ENCODE results near the gene GLT1D1.
"Not testable (repeated sequence)": the region's sequence is repeated elsewhere in the genome, so short reads cannot be mapped to it uniquely, and the experiment has no call there.

GLT1D1 gene

DNA sequence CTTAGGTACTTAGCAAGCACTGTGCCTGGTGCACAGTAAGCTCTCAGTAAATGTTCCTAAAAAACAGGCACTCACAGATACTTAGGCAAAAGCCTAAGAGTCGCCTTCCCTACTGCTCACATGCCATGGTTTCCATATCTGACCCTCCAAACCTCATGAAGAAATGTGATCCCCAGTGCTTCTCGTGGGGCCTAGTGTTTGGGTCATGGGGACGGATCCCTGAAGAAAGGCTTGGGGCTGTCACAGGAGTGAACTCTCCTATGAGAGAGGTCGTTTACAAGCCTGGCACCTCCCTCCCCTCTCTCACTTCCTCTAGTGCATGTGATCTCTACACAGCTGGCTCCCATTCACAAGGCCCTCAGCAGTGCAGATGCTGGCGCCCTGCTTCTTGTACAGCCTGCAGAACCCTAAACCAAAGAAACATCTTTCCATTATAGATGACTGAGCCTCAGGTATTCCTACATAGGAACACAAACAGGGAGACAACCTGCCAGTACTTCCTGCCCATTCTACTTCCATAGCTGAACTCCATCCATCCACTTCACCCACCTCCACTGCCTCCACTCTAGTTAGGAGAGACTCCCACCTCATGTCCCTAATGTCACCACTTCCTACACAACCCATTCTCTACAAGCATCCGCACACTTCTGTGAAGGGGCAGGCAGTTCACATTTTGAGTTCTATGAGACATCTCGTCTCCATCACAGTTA lies 32.4 kb upstream of the GLT1D1 start:
- DNase-seq: no peak

DNA sequence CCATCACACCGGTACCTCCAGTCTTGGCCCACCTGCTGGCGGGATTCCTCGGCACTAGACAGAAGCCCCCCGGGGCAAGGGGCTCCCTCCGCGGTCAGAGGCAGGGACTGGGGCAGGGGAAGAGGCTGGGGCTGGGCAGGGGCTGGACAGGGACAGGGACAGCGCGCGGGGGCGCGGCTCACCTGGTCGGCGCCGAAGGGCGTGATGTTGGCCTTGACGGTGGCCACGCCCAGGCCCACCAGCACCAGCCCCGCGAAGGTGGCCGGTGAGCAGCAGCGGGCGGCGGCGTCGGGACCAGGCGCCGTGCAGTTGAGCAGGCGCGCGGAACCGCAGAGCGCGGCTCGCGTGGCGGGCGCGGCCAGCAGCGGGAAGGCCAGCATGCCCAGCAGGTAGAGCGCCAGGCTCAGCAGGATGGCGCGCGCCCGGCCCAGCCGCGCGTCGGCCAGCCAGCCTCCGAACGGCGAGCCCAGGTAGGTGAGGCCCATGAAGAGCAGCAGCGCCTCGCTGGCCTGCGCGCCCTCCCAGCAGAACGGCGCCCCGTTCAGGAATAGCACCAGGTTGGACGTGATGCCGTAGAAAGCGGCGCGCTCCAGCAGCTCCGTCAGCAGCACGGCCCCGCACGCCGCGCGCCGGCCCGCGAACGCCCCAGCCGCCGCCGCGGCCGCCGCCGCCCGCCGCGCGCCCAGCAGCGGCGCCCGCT lies 29.9 kb upstream of the GLT1D1 start:
- DNase-seq: no peak

DNA sequence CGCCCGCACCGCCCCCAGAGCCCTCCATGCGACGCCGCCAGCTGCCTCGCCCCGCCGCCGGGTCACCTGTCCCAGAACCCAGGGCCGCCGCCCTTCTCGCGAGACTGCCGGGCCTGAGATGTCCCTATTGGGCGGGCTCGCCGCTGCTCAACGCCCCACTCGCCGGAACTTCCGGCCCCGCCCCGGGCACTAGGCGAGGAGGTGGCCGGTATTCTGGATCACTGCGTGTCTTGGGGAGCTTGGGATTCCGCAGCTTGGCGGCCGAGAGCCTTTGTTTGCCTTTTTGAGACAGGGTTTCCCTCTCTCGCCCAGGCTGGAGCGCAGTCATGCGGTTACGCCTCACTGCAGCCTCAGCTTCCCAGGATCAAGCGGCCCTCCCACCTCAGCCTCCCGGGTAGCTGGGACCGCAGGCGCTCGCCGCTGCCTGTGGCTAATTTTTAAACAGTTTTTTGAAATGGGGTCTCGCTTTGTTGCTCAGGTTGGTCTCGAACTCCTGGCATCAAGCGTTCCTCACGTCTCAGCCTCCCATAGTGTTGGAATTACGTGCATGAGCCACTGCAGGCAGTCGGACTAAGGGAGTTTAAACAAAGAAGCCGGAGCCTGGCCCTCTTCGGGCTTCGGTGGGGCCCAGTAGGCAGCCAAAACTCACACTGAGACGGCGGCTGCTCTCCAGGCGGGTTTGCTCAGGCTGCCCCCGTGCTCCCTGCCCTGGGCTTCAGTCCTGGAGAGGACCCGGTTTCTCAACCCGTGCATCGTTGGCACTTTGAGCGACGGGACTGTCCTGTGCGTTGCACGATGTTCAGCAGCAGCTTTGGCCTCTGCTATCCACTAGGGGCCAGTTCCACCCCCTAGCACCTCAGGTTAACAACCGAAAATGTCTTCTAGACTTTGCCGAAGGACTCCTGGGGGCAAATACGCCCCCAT lies 29.1 kb upstream of the GLT1D1 start, which contains the start of gene SLC15A4:
Gene SLC15A4, minus strand, starts transcription at position 43 of the 924 bp plus-strand sequence. Its CDS starts 15 bp downstream, at position 28.
- DNase-seq: peak; percentile 70 to 93

DNA sequence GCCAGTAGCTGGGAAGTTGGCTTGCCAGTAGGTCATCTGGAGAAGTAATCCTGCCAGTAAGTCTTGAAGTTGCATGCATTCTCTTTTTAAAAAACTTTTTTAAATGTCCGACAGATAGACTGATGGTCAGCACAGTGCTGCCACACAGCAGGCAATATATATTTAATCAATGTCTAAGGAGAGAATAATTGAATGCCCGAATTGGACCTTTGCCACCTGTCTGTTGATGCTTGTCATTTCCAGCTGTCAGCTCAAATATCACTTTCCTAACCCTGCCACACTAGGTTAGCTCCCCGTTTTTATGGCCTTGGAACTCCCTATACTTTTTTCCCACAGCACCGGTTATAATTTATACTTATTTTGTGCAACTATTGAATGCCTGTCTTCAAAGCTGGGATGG lies 27.4 kb upstream of the GLT1D1 start:
- peak in 1 of 2 experiments; percentile 31 for DNase-seq

DNA sequence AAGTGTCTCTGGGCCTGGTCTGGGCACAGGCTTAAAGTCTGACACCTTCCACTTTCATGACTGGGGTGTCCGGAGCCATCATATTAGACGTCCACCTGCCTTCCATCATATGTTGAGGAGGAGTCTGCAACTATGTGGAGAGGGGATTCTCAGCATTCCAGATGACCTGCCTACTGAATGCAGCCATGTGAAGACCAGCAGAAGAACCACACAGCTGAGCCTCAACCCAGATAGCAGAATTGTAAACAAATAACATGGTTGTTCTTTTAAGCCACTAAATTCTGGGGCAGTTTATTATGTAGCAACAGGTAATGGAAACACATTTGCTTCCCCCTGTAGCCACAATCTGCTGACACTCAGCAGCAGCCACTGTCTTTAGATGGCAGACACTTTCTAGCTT lies 25.6 kb upstream of the GLT1D1 start:
- DNase-seq: no peak

DNA sequence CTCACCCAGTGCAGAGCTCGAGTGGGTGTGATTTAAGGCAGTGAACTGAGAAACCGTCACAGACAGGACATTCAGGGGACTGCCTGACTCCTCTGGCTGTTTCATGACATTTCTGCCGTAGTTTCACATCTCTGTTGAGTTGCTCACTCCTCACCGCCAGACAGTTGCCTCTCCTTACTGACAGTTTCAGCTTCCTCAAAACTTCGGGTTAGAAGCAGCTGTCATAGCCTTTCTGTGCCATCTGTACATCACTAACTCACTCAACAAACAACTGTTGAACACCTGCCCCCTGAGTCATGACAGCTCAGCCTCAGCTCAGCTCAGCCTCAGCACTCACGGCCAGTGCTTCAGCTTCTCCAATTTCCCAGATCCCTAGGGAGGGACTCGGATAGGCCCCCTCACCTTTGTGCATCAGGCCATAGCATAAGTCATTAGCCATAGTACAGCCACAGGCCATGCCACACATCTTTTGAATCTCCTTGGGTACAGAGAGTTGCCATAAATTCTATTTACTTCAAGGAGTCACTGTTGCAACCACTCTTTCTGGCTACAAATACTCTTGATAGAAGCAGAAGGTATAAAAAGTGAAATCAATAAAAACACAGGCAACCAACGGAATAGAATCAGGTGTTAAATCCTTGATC lies 23.3 kb upstream of the GLT1D1 start:
- DNase-seq: no peak

DNA sequence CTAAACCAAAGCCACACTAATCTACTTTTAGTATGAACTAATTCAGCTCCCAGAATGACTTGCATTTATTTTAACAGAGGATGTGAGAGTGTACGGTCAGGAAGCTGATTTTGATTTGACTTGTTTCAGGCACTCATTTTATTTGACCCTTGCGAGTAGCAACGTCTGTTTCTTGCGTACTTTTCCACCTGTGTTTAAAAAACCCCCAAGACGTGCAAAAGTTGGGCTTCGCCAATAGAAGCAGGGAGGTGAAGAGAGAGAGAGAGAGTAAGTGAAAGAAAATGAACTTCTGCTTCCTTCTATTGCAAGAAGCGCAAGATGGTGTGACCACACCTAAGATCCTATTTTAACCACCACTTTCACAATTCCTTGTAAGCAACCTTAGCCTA lies 22.8 kb upstream of the GLT1D1 start:
- no peak for DNase-seq

DNA sequence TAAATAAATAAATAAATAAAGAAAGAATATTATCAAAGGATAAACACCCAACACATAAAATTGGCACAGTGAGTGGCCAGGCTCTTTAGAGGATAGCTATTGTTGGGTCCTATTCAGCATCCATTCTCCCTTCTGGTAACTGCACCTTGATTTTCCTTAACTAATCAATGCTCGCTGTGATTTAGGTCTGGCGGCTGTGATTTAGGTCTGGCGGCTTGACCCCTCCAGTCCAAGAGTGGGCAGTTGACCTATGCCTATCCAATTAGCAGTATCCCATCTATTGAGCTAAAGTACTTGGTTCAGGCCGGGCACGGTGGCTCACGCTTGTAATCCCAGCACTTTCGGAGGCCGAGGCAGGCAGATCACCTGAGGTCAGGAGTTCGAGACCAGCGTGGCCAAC lies 19.9 kb upstream of the GLT1D1 start:
- DNase-seq: no peak

DNA sequence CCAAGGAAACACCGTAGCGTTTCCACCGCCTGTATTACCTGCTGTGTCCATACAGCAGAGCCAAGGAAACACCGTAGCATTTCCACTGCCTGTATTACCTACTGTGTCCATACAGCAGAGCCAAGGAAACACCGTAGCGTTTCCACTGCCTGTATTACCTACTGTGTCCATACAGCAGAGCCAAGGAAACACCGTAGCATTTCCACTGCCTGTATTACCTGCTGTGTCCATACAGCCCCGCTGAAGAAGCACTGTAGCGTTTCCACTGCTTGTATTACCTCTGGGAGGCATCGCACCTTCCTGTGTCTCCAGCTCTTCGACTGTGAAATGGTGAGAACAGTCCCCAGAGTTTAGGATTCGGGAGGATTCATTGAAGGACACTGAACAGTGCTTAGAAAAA lies 13.4 kb upstream of the GLT1D1 start:
- DNase-seq: not testable (repeated sequence)

DNA sequence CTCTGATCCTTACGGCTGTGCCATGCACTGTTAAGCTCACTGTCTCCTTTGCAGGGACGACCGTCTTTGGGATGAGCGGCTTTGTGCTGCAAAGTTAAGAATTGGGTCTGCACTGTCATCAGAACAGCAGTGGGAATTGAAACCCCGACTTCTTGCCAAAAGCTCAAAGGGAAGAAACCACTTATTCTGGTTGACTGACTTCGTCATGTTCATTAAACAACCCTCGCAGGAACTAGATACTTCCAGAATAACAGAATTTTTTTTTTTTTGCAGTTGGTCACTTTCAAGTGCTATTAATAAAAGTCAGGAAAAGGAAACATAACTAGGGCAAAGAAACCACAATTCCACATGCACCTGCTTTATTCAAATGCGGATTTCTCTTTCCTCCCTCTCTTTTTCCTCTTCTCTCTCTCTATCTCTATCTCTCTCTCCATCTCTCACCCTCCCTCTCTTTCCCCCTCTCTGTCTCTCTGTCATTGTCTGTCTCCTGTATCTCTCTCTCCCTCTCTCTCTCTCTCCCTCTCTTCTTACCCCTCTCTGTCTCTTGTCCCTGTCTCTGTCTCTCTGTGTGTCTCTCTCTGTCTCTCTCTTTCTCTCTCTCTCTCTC lies 12.3 kb upstream of the GLT1D1 start:
- DNase-seq: no peak

DNA sequence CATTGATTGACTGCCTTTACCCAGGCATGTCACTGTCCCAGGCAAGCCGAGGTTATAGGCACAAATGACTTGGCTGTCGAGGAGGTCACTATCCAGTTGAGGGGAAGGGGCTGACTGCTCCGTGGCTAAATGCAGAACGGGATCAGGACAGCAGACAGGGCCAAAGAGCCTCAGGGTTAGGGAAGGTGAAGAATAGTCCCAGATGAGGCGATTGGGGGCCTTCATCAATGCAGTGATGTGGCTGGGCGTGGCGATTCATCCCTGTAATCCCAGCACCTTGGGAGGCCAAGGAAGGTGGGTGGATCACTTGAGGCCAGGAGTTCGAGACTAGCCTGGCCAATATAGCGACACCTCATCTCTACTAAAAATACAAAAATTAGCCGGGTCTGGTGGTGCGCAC lies 10.7 kb upstream of the GLT1D1 start:
- no peak for DNase-seq

DNA sequence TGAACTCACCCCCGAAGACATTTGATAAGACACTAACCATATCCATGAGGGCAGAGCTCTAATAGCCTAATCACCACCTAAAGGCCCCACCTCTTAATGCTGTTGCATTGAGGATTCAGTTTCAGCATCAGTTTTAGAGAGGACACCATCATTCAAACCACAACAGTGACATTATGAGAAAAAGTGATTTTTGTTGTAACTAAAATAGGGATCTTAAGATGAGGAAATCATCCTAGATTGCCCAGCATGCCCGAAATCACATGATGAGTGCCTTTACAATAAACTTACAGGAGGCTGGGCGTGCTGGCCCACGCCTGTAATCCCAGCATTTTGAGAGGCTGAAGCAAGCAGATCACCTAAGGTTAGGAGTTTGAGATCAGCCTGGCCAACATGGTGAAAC lies 9.7 kb upstream of the GLT1D1 start:
- no peak for DNase-seq

DNA sequence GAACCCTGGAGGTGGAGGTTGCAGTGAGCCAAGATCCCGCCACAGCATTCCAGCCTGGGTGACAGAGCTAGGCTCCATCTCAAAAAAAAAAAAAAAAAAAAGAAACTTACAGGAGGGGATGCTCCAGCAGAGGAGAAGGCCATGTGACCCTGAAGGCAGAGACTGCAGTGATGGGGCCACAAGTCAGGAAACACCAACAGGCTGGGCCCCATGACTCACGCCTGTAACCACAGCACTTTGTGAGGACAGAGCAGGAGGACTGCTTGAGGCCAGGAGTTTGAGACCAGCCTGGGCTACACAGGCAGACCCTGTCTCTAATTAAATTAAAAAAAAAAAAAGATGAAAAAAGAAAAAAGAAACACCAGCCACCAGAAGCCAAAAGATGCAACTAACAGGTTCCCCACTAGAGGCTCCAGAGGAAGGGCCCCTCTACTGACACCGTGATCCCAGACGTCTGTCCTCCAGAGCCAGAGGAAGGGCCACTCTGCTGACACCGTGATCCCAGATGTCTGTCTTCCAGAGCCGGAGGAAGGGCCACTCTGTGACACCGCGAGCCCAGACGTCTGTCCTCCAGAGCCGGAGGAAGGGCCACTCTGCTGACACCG lies 9.1 kb upstream of the GLT1D1 start:
- DNase-seq: no peak

DNA sequence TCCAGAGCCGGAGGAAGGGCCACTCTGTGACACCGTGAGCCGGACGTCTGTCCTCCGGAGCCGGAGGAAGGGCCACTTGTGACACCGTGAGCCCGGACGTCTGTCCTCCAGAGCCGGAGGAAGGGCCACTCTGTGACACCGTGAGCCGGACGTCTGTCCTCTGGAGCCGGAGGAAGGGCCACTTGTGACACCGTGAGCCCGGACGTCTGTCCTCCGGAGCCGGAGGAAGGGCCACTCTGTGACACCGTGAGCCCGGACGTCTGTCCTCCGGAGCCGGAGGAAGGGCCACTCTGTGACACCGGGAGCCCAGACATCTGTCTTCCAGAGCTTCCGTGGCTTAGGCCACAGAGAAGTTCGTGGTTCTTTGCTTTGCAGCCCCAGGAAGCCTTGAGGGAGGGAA lies 6.6 kb upstream of the GLT1D1 start:
- not testable (repeated sequence) for DNase-seq

DNA sequence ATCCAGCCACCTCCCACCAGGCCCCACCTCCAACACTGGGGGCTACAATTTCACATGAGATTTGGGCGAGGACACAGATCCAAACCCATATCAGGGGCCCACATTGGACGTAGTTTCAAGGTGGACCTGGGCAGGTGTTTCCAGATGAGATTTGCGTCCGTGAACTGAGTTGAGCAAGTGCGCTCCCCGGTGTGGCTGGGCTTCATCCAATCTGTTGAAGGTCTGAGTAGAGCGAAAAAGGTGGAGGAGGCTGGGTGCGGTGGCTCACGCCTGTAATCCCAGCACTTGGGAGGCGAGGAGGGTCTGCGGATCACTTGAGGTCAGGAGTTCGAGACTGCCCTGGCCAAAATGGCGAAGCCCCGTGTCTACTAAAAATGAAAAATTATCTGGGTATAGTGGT lies 4.9 kb upstream of the GLT1D1 start:
- no peak for DNase-seq

DNA sequence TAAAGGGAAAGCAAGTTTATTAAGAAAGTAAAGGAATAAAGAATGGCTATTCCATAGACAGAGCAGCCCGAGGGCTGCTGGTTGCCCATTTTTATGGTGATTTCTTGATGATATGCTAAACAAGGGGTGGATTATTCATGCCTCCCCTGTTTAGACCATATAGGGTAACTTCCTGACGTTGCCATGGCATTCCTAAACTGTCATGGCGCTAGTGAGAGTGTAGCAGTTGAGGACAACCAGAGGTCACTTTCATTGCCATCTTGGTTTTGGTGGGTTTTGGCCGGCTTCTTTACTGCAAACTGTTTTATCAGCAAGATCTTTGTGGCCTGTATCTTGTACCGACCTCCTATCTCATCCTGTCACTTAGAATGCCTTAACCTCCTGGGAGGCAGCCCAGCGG lies 3.5 kb upstream of the GLT1D1 start:
- DNase-seq: not testable (repeated sequence)

DNA sequence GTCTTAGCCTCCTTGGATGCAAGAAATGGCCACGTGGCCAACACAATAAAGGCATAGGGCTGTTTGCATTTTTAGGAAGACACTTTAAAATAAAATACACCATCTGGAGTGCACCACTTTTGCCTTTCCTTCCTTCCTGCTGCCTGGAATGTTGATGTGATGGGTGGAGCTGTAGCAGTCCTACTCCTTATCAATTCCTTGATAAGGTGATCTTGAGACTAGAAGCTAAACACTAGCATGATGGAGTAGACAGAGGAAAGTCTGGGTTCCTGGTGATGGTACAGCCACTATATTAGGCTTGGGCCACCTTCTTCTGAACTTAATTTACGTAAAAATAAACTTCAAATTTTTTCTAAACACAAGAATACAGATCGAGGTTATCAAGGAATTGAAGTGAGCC lies 2.9 kb upstream of the GLT1D1 start:
- DNase-seq: no peak

DNA sequence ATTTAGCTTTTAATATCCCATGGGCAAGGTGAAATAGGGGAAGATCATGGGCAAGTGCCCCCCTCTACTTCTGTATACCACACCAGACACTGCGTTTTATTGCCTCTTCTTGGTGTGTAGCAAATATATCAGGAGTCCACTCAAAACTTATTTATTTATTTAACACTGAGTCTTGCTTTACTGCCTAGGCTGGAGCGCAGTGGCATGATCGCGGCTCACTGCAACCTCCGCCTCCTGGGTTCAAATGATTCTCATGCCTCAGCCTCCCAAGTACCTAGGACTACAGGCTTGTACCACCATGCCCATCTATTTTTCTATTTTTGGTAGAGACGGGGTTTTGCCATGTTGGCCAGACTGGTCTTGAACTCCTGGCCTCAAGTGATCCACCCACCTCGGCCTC lies 1.8 kb upstream of the GLT1D1 start:
- DNase-seq: not testable (repeated sequence)

DNA sequence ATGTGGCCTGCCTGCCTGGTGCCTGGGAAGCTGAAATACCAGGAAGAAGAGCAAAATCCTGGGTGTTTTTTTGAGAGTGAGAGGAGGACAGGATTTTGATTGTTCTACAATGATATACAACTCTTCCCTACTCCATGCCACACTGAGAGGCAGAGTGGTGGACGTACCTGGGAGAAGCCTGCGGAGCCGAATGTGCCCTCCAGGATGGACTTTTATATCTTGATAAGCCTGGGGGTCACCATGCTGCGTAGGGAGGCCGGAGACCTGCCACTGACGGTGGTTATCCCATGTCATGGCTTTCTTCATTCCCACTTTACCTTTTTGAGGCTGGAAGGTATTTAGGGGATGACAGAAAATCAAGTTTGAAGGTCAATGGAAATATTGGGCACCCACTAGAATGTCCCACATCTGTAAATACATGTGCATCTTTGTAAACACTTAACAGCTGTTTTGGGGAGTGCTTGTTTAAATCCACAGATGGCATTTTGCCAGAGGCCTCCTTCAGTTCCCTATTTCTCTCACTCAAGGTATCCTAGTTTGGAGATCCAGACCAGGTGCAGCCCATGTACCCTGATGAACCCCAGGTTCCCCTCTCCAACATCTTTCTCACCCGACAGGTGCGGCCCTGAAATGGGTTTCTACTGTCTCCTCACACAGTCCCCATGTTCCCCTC lies 1.1 kb upstream of the GLT1D1 start:
- DNase-seq: no peak

DNA sequence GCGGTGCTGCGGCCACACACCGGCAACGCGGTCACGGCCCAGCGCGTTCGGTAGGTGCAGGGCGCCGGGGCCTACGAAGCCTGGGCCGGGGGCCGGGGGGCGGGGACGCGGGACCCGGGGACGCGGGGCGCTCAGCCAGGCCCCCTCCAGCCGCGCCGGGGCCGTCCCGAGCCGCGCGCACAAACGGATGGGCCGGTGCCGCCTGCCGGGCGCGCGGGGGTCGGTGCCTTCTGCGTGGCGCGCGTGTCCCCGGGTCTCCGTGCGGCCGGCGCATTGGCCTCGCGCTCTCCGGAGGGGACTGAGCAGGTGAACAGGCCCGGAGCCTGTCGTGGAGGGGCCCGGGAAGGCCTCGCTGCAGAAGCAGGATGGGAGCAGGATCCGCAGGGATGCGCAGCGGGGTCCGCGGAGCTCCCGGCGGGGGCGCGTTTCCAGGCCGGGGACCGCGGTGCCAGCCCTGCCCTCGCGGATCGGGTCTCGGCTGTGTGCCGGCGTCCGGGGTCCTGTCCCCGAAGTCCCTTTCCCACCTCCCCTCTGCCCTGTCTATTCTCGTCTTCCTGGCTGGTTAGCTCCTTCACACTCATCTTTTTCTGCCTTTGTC lies 421 bp downstream of the GLT1D1 start:
- DNase-seq: no peak
